Measurements from ENCODE around the gene MAD2L2.
A peak's percentile ranks its signal among the peaks of the same experiment; 100 is the strongest.

MAD2L2 gene

DNA sequence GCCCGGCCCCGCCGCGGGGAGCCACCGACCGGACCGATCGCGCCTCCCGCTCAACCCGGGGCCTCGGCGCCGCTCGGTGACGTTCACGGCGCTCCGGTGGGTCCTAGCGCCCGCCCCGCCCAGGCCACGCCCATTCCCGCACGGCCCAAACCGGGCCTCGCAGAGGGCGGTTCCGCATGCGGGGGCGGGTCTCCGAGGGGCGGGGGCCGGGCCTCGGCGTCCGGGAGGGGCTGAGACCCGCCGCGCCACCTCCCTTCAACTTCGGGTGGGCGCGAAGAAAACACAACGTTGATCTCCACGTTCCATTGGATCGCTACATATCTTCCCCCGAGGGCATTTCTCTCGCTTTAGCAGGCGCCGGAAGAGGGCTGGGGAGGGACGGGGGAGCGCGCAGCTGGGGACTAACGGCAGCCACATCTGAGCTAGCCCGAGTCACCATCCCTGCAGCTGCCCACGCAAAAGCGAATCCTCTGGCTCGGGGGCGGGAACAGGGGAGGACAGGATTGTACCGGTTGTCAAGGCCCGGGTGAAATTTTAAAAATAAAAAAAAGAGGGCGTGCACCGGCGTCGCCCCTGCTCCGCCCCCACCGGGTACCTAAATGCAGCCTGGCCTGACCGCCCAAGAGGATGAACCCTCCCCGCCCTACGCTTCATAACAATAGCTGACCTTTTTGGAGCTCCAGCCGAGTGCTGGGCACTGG lies at the start of gene MAD2L2:
MAD2L2 (minus strand) TSS at position 78 of the 701 bp plus-strand sequence. CDS start 547 bp downstream, outside the sequence.
- DNase-seq (ENCODE audit: low read depth) = peak; percentile 83

DNA sequence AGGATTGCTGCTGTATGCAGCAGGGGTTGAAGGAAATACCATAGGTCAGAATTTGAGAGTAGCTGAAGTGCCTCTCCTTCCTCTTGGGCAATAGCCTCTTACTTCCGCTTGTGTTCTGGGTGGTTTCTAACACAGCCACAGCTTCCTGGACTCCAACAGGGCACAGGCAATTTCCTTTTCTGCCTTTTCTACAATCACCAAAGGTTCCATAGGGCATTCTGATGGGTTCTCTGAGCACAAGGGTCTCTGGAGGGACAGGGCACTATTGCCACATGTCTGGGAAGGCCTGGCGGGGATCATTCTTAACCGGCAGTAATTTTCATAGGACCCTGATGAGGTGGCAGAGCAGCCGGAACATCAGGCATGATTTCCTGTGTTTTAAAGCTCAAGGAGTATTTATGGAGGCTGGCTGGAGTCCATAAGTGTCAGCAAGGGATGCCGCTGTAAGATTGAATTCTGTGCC lies 49.5 kb upstream of the MAD2L2 start:
- no peak for DNase-seq (ENCODE audit: low read depth)

DNA sequence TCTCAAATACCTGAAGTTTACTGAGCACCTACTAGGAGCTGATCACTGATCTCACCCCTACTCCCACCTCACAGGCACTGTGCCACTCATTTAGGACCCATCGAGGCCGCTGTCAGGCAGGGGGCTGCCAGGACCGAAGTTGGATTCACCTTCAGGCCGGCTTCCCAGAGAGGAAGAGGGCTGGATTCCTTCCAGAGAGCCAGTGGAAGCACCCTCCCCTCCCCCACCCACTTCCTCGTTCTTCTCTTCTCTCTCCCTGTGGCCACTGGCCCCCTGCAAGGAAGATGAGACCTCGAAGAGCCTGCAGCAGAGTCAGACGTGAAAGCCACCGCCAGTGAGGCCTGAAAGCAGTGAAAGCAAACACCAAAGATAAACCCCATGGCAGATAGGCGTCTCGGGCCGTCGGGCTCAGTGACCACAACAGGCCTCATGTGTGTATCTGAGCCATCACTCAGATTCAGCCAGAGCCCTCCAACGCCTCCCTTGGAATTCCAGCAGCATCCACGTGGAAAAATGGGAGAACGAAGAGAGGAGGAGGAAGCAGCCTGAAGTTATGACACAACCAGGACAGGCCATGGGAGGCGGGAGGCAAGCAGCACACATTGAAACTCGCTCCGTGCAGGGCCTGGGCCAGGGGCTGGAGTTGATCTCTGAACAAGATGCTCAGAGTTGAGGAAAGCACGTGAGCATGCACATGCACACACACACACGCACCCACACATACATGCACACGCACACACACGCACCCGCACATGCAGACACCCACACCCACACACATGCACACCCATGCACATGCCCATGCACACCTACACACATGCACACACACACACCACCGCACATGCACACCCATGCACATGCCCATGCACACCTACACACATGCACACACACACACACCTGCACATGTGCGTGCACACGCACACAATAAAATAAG lies 48.8 kb upstream of the MAD2L2 start:
- no peak for DNase-seq (ENCODE audit: low read depth)

DNA sequence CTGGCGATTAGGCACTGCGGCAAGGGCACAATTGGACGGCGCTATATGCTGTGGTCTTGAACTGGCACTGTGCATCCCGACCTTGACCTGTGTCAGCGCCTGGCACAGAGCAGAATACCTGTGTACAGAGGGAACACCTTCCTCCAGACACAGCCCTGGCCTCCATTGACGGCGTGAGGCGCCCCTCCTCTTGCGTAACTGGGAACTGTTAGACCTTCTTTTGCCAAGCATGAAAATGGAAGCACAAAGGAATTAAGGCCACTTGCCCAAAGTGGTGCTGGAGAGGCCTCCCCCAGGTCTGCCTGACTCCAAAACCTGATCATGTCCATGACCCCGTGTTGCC lies 48.2 kb upstream of the MAD2L2 start:
- DNase-seq (ENCODE audit: low read depth) = no peak

DNA sequence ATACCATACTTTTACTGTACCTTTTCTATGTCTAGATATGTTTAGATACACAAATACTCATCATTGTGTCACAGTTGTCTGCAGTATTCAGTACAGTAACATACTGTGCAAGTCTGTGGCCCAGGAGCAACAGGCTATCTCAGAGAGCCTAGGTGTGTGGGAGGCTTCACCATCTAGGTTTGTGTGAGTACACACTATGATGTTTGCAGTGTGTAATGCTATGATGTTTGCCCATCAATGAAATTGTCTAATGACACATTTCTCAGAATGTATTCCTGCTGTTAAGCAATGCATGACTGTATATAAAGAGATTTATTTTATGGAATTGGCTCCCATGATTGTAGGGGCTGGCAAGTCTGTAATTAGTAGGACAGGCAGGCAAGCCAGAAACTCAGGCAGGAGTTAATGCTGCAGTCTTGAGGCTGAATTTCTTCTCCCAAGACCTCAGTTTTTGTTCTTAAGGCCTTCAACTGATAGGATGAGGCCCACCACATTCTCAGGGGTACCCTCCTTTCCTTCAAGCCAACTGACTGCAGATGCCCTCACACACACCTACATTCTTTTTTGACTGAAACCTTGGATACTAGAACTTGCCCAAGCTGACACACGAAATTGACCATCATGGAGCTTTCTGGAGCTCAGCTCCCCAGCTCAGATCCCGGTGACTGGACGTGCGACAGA lies 47.3 kb upstream of the MAD2L2 start:
- no peak for DNase-seq (ENCODE audit: low read depth)

DNA sequence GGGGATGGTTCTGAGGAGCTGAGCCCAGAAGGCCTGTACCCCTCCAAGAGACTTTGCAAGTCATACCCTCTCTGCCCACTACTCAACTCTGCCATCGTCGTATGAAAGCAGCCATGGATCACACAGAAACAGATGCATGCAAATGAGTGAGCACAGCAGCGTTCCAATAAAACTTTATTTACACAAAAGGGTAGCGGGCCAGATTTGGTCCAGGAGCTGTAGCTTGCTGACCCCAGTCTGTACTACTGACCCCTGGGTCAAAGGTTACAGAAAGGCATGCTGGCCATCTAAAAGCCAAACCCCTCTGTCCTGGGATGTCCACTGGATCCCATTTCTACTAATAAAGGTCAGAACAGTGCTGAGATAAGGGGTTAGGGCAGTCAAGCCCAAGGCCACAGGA lies 46.2 kb upstream of the MAD2L2 start:
- no peak for DNase-seq (ENCODE audit: low read depth)

DNA sequence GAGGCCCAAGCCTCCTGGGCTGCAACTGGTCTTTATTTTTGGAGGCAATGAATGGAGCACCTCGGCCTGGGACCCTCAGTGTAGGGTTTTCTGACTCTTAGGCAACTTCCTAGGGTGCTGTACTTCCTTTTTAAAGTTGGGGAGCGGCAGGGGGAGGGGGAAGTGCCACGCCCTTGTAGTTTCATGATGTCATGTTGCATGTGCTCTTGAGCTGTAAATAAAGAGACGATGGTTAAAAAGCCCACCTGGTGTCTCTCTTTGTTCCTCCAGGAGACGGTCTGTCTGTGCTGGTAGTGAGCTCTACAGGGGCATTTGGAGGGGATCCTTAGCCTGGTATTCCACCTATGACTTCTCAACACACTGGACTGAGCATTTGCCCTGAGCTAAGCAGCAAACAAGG lies 44.7 kb upstream of the MAD2L2 start:
- no peak for DNase-seq (ENCODE audit: low read depth)

DNA sequence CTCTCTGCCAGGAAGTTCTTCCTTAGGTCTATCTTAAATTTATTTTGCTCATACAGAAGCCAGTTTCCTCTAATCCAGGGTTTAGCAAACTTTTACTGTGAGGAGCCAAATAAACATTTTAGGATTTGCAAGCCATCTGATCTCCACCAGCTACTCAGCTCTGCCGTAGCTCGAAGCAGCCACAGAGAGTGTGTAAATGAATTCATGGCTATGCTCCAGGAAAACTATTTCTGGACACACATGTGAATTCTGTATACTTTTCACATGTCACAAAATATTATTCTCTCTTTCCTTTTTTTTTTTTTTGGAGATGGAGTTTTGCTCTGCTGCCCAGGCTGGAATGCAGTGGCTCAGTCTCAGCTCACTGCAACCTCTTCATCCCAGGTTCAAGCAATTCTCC lies 41.6 kb upstream of the MAD2L2 start:
- no peak for DNase-seq (ENCODE audit: low read depth)

DNA sequence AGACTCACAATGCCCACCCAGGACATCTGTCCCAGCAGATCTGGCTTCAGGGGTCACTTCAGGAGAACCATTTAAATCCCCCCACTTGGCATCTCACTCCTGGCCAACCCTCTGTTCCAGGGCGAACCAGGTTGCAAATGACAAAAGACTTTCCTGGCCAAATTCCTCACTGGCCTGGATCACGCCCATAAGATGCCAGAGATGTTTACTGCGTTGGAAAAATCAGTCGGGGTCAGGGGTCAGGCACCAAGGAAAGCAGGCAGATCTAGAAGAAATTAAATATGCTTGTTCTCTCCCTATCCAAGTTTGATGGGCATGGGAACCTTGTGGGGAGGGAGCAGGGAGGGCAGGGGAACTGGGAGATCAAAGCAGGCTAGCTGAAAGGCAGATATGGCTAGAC lies 40.4 kb upstream of the MAD2L2 start:
- DNase-seq (ENCODE audit: low read depth) = no peak

DNA sequence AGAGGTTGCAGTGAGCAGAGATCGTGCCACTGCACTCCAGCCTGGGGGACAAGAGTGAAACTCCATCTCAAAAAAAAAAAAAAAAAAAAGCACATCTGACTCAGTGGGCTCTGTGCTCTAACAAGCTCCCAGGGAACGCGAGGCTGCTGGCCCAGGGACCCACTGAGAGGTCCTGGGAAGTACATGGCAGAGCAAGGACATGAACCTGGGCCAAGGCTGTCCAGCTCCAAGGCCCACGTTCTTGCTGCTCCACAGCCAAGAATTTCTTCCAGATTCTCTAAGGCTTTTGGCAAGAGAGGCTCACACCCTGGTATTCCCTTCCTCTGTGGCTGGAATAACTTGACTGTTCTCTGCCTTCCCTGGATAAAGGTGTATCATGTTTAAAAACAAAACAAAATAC lies 39.6 kb upstream of the MAD2L2 start:
- no peak for DNase-seq (ENCODE audit: low read depth)

DNA sequence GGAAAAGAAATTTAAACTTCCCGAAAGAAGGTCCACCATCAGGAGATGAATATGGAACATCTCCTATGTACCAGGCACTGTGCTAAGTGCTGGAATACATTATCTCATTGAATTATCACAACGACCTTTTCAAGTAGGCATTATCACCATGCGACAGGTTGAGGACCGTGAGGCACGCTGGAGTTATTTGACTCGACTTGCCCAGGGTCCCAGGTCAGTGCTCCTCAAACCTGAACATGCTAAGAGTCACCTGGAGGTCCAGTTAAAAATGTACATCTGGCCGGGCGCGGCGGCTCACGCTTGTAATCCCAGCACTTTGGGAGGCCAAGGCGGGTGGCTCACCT lies 39.1 kb upstream of the MAD2L2 start:
- no peak for DNase-seq (ENCODE audit: low read depth)

DNA sequence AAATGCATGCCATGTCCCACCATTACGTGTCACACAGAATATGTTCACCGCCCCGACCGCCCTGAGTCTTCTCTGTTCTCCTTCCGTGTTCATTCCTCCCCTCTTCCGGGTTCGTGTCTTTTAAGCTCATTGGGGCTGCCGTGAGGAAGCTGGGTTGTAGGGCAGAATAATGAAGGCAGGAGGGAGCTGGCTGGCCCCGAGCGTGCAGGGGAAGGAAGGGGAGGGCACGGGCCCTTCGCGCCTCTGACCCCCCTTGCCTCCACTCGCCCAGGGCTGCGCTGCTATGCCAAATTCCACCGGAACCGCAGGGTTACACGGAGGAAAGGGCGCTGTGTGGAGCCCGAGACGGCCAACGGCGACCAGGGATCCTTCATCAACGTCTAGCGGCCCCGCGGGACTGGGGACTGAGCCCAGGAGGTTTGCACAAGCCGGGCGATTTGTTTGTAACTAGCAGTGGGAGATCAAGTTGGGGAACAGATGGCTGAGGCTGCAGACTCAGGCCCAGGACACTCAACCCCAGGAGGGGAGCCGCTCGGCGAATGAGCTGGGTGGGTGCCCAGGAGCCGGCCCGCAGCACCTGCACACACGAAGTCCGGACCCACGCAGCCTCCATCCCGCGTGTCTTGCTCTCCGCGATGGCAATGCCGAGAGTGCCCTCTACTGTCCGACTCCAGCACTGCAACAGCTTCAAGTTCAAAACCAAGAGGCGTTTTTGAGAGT lies 38.5 kb upstream of the MAD2L2 start:
- DNase-seq (ENCODE audit: low read depth) = peak; percentile 73

DNA sequence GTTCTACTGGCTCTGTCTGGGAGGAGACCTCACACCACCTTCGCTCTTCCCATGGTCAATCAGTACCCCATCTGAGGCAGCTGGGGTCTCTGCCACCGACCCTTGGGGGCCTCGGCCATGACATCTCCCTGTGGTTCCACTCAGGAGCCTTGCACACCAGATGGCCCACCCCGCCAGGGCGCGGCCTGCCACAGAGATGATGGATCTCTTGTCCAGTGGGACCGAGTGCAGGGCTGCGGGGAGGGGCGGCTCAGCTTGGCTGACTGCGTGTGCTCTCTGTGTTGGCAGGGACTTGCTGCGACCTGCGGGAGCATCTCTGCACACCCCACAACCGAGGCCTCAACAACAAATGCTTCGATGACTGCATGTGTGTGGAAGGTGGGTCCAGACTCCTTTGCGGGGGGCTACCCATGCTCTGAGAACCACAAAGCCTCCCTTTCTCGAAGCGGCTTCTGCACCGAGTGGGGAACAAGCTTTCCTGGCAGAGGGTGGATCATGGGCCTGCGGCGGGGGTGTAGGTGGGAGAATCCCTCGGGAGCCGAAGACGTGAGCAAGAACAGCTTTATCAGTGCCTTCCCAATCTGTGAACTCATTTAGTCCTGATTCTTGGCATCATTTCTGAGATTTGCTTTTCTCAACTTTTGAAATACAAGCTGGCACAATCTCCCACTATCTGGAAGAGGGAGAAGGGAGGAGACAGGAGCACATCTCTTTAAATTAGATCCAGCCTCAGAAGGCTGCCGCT lies 34.1 kb upstream of the MAD2L2 start:
- no peak for DNase-seq (ENCODE audit: low read depth)

DNA sequence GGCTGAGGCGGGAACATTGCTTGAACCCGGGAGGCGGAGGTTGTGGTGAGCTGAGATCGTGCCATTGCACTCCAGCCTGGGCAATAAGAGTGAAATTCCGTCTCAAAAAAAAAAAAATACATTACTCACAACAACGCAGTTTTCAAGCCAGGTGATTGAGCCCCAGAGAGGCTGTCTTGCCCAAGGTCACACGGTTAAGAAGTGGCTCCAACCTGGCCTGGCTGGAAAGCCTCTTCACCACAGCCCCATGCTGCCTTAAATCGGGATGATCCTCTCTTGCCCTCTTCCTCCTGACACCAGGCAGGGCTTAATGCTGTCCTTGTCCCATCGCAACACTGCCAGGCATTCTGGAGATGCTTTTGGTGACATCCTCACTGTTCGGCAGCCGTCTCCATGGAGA lies 32.1 kb upstream of the MAD2L2 start:
- DNase-seq (ENCODE audit: low read depth) = no peak

DNA sequence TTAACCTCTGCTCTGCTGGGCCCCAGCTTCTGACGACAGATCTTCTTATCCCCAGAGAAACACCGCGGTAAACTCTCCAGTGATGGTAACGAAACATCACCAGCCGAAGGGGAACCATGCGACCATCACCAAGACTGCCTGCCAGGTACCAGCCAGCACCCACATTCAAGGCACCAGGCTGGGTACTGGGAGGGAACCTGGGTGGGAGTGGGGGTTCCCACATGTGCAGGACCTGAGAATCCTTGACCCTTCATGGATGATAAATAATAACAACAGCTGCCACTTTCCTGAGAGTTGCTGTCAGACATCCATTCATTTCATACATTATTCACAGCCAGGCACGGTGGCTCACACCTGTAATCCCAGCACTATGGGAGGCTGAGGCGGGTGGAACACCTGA lies 31.3 kb upstream of the MAD2L2 start:
- DNase-seq (ENCODE audit: low read depth) = no peak

DNA sequence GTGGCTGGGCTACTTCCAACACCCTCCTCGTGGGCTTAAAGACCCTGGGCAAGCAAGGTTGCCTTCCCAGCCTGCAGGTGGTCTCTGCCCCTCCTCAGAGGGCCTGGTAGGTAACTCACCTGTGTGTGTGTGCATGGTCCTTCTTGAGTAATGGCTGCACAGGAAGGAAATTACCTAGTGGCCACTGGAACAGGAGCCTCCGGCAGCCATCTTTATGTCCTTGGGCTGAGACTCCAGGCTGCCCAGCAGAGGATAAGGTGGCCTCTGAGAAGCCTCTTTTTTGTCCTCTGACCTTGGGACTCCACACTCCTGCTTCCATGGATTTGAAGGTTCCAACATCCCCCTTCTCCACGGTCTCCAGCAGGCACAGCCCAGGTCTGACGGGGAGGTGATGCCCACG lies 30.5 kb upstream of the MAD2L2 start:
- DNase-seq (ENCODE audit: low read depth) = no peak

DNA sequence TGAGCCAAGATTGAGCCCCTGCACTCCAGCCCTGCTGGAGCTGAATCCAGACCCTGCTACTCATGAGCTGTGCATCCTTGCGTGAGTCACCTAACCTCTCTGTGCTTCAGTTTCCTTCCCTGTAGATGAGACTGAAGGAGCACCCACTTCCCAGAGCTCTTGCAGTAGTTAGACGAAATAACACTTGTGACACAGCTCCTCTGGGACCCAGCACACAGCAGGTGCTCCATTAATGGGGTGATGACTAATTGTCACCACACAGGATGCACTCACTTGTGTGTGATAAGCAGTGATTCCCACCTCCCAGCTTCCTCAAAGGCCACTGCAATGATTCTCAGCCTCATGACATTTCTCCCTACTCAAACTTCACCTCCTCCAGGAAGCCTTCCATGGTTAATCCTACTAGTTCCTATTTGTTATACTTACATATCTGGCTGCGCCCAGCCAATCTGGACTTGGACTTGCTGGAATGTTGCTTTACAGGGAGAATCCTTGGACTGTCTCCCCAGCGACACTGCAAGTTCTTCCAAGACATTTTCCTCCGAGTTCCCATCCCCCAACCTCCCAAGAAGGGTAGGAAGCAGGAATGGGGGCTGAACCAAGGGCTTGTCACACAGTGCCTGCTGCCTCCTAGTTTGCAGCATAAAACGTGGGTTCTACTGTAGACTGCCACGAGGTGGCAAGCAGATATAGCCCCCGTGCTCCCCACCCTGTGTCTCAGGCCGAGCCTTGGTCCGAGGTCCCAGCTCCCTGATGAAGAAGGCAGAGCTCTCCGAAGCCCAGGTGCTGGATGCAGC lies 27.8 kb upstream of the MAD2L2 start:
- no peak for DNase-seq (ENCODE audit: low read depth)

DNA sequence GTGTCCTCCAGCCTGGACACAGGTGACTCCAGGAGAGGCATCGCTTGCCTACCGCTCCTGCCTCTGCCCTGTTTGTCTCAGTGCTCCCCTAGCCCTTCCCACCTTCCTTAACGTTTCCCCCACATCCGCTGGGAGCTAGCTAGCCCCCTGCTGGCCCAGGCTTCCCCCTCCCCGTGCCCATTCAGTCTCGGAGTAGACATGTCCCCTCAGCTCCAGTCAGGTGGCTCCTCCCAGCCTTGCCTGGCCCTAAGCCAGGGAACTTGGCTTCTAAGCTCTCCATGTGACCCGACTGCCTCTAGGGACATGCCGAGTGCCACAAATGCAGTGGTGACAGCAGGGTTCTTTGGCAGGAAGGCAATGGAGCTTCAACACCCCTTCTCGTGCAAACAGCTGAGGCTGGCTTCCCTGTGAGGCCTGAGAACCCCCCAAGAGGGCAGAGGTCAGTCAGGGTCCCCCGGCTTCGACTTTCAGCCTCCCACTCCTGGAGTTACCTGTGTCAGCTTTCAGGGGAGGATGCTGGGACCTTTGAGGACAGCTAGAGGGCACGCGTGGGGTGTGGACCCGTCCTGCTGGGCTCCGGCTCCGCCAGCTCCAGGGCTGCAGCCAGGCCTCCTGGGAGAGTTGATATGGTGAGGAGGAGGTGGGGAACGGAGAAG lies 26.8 kb upstream of the MAD2L2 start:
- DNase-seq (ENCODE audit: low read depth) = no peak

DNA sequence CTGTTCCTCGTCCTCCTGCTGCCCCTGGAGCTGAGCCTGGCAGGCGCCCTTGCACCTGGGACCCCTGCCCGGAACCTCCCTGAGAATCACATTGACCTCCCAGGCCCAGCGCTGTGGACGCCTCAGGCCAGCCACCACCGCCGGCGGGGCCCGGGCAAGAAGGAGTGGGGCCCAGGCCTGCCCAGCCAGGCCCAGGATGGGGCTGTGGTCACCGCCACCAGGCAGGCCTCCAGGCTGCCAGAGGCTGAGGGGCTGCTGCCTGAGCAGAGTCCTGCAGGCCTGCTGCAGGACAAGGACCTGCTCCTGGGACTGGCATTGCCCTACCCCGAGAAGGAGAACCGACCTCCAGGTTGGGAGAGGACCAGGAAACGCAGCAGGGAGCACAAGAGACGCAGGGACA lies 25.3 kb upstream of the MAD2L2 start:
- no peak for DNase-seq (ENCODE audit: low read depth)

DNA sequence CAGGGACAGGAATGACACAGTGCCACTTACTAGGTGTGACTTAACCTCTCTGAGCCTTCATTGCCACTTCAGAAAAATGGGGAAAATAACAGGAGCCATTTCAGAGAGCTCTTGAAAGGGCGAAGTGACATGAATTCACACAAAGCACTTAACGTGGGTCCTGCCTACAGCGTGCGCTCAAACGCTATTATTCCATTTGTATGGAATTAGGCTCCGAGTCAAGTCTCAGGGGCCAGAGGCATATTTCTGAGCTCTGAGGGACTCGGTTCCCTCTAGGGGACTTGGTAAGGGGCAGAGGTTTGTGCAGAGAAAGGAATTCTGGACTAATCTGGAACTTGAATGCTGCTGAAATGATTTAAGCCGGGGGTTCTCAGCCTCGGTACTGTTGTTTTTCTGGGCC lies 24.6 kb upstream of the MAD2L2 start:
- DNase-seq (ENCODE audit: low read depth) = no peak

All from activated T-helper 1 cell treated with Interleukin-2 at 50 U/mL for 16 hours (primary cell).